Ishikawa (cell line): ENCODE data around the gene IMPG2.

Experiments
- CEBPB ChIP-seq: IDR thresholded peaks from 2 replicates; pipeline ENCODE4 v1.6.1; 2012
- CREB1 ChIP-seq: IDR thresholded peaks from 2 replicates; pipeline ENCODE4 v1.6.1; 2012; ENCODE audit warnings: low read depth
- EGR1 ChIP-seq: IDR thresholded peaks from 2 replicates; pipeline ENCODE4 v1.6.1; 2012
- EP300 ChIP-seq: IDR thresholded peaks from 2 replicates; pipeline ENCODE4 v1.6.1; 2012; ENCODE audit warnings: borderline replicate concordance
- FOXM1 ChIP-seq: IDR thresholded peaks from 2 replicates; pipeline ENCODE4 v1.6.1; 2012; ENCODE audit warnings: low read depth, borderline replicate concordance
- MAX ChIP-seq: IDR thresholded peaks from 2 replicates; pipeline ENCODE4 v1.6.1; 2012
- NFIC ChIP-seq: IDR thresholded peaks from 2 replicates; pipeline ENCODE4 v1.6.1; 2012
- RAD21 ChIP-seq: IDR thresholded peaks from 2 replicates; pipeline ENCODE4 v1.6.1; 2012; ENCODE audit warnings: low read depth
- TAF1 ChIP-seq: IDR thresholded peaks from 2 replicates; pipeline ENCODE4 v1.6.1; 2012; ENCODE audit warnings: low read depth, mild to moderate bottlenecking
- TCF12 ChIP-seq: IDR thresholded peaks from 2 replicates; pipeline ENCODE4 v1.6.1; 2012; ENCODE audit warnings: low read depth
- TEAD4 ChIP-seq: IDR thresholded peaks from 2 replicates; pipeline ENCODE4 v1.6.1; 2012
- USF1 ChIP-seq: IDR thresholded peaks from 2 replicates; pipeline ENCODE4 v1.6.1; 2012
- YY1 ChIP-seq: IDR thresholded peaks from 2 replicates; pipeline ENCODE4 v1.6.1; 2012; ENCODE audit warnings: low read depth
- ZBTB7A ChIP-seq: IDR thresholded peaks from 2 replicates; pipeline ENCODE4 v1.6.1; 2012; ENCODE audit warnings: low read depth
- TF ChIP-seq, protein P1 (sequence below): IDR thresholded peaks from 2 replicates; pipeline ENCODE4 v1.6.1; 2012; ENCODE audit warnings: low read depth, mild to moderate bottlenecking

The IMPG2 gene

DNA sequence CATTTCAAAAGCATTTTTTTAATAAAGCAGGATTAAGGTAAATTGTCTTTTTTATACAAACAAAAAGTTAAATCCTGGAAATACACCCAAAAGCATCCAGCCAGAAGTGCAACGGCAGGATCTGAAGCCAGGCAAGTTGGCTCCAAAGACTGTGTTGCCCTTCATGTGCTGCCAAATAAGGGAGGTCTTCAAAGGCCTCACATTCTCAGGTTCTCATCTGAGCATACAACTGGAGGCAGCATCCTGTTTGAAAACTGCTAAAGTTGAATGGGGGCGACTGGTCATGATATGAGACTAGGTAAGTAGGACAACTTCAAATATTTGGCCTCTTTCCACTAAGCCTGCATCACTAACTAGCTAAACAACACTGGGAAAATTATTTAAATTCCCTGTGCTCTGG, 52.2 kb downstream of the IMPG2 start:
- TF ChIP-seq RAD21 = no peak
- TF ChIP-seq FOXM1 = no peak
- TF ChIP-seq EGR1 = no peak
- no peak for TF ChIP-seq CREB1
- TF ChIP-seq ZBTB7A = no peak
- no peak for TF ChIP-seq YY1
- no peak for TF ChIP-seq TAF1
- no peak for TF ChIP-seq TCF12
- no peak for TF ChIP-seq NFIC
- TF ChIP-seq, protein P1, sequence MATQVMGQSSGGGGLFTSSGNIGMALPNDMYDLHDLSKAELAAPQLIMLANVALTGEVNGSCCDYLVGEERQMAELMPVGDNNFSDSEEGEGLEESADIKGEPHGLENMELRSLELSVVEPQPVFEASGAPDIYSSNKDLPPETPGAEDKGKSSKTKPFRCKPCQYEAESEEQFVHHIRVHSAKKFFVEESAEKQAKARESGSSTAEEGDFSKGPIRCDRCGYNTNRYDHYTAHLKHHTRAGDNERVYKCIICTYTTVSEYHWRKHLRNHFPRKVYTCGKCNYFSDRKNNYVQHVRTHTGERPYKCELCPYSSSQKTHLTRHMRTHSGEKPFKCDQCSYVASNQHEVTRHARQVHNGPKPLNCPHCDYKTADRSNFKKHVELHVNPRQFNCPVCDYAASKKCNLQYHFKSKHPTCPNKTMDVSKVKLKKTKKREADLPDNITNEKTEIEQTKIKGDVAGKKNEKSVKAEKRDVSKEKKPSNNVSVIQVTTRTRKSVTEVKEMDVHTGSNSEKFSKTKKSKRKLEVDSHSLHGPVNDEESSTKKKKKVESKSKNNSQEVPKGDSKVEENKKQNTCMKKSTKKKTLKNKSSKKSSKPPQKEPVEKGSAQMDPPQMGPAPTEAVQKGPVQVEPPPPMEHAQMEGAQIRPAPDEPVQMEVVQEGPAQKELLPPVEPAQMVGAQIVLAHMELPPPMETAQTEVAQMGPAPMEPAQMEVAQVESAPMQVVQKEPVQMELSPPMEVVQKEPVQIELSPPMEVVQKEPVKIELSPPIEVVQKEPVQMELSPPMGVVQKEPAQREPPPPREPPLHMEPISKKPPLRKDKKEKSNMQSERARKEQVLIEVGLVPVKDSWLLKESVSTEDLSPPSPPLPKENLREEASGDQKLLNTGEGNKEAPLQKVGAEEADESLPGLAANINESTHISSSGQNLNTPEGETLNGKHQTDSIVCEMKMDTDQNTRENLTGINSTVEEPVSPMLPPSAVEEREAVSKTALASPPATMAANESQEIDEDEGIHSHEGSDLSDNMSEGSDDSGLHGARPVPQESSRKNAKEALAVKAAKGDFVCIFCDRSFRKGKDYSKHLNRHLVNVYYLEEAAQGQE = no peak
- no peak for TF ChIP-seq USF1
- TF ChIP-seq MAX = no peak
- TF ChIP-seq CEBPB = no peak
- TF ChIP-seq EP300 = no peak
- no peak for TF ChIP-seq TEAD4

DNA sequence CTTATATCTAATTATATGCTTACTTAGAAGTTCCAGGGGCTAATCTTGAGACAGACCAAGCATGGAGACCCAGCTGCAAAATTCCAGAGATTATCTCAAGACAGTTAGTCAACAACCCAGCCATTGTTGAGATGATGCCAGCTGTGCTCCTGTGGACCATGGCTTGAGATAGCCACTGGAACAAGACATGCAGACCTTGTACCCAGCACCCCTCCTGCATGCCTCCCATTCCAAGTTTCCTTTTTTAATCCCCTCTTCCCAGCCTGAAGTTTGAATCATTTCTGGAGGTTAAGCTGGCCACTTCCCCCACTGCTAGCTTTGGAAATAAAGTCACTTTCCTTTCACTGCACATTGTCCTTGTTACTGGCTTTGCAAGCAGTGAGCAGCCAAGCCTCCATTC, 53.8 kb downstream of the IMPG2 start:
- no peak for TF ChIP-seq TAF1
- no peak for TF ChIP-seq NFIC
- TF ChIP-seq TEAD4 = no peak
- TF ChIP-seq EP300 = no peak
- TF ChIP-seq CREB1 = no peak
- TF ChIP-seq ZBTB7A = no peak
- TF ChIP-seq FOXM1 = no peak
- no peak for TF ChIP-seq CEBPB
- TF ChIP-seq RAD21 = no peak
- no peak for TF ChIP-seq USF1
- TF ChIP-seq, protein P1 = no peak
- no peak for TF ChIP-seq EGR1
- no peak for TF ChIP-seq YY1
- TF ChIP-seq TCF12 = no peak
- TF ChIP-seq MAX = no peak

- TF ChIP-seq, protein P1 = no peak
- no peak for TF ChIP-seq NFIC
- TF ChIP-seq FOXM1 = no peak
- no peak for TF ChIP-seq RAD21
- TF ChIP-seq CEBPB = no peak
- TF ChIP-seq YY1 = no peak
- TF ChIP-seq MAX = no peak
- no peak for TF ChIP-seq ZBTB7A
- TF ChIP-seq USF1 = no peak
- TF ChIP-seq TEAD4 = no peak
- no peak for TF ChIP-seq EP300
- no peak for TF ChIP-seq EGR1
- no peak for TF ChIP-seq TAF1
- no peak for TF ChIP-seq CREB1
- no peak for TF ChIP-seq TCF12
Observed at GRCh38 chr3:101266071-101266470, 54.3 kb downstream of the IMPG2 start.
